GM06990 (cell line): ENCODE results near the gene GBP1.
"Not testable (repeated sequence)": the region's sequence is repeated elsewhere in the genome, so short reads cannot be mapped to it uniquely, and the experiment has no call there.

Experiments used
- DNase-seq: peaks from one replicate; pipeline ENCODE4 v3.0.0-alpha.2; 2011; ENCODE audit not compliant: insufficient read length; ENCODE audit errors: extremely low read depth
- H3K27me3 ChIP-seq: replicated peaks from 2 replicates; pipeline ENCODE4 v1.6.0; 2011; ENCODE audit warnings: low read length; ENCODE audit not compliant: control insufficient read depth, insufficient read depth
- H3K36me3 ChIP-seq: 2 replicates; pipeline ENCODE4 v1.5.1; 2011; ENCODE audit warnings: low read length; ENCODE audit not compliant: control insufficient read depth, insufficient read depth
- H3K4me3 ChIP-seq: replicated peaks from 2 replicates; pipeline ENCODE4 v1.5.1; 2011; ENCODE audit warnings: low read depth, mild to moderate bottlenecking, control low read depth, low read length
- TF ChIP-seq, protein P1 (sequence below): IDR thresholded peaks from 2 replicates; pipeline ENCODE4 v1.5.1; 2011; ENCODE audit warnings: low read length, control low read depth, mild to moderate bottlenecking, inconsistent platforms; ENCODE audit not compliant: insufficient read depth, poor library complexity, severe bottlenecking

GBP1 gene

DNA sequence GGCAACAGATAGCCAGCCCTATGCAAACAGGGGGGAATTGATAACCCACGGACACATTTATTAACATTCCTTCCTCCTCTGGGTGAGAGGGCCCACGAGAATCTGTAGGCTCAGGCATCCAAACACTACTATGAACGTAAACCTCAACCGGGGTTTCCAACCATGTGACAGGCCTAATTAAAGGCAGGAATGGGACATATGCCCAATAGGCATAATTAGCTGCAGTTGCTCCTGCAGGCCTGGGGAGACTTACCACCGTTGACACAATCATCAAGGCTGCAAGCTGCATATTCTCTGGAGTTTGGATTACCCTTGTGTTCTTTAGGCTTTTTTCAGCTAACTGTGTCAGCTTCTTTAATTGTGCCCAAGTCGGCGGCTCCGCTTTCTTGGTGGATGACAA lies 22.2 kb upstream of the GBP1 start:
- Histone ChIP-seq H3K27me3 (no peaks in the 10 kb centered on the region), H3K4me3 (no peak overlapping the region), H3K36me3 (no peaks in the 10 kb centered on the region)
- DNase-seq = no peak
- TF ChIP-seq, protein P1, sequence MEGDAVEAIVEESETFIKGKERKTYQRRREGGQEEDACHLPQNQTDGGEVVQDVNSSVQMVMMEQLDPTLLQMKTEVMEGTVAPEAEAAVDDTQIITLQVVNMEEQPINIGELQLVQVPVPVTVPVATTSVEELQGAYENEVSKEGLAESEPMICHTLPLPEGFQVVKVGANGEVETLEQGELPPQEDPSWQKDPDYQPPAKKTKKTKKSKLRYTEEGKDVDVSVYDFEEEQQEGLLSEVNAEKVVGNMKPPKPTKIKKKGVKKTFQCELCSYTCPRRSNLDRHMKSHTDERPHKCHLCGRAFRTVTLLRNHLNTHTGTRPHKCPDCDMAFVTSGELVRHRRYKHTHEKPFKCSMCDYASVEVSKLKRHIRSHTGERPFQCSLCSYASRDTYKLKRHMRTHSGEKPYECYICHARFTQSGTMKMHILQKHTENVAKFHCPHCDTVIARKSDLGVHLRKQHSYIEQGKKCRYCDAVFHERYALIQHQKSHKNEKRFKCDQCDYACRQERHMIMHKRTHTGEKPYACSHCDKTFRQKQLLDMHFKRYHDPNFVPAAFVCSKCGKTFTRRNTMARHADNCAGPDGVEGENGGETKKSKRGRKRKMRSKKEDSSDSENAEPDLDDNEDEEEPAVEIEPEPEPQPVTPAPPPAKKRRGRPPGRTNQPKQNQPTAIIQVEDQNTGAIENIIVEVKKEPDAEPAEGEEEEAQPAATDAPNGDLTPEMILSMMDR = no peak

DNA sequence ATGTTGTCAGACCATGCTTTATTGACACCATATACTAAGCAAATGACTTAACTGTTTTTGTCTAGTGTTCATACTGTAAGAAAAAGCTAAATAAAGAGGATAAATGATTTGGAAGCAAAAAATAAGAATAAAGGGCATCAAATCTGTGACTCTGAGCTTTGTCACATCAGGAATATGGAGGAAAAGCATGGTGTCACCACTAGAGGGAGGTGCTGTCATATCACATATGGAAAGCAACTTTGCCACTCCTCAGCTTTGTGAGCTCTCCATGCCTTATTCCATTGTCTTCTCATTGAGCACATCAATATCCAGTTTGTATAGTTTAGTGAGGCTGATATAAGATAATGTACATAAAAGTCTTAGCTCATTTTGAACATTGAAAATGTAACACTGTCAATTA lies 20.8 kb upstream of the GBP1 start:
- no peaks in the 10 kb centered on the region for H3K27me3 ChIP-seq
- no peak overlapping the region for H3K4me3 ChIP-seq
- no peaks in the 10 kb centered on the region for H3K36me3 ChIP-seq
- DNase-seq = no peak
- TF ChIP-seq, protein P1 = peak; percentile 52

DNA sequence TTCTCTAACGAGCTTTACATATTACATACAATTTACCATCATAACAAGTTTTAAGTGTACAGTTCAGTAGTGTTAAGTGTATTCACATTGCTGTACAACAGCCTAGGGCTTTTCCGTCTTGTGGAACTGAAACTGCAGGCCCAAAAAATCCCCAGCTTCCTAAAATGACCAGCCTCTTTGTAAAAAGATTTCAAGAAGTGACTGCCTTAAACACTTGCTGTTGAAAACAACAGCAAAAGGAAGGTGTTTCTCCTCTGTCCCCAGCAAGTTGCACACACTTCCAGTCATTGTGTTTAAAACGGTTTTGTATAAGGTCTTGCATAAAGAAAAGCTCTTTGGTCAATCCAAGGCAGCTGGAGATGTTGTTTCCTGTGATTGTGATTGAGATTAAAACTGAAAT lies 16.0 kb upstream of the GBP1 start:
- Histone ChIP-seq H3K4me3 (no peak overlapping the region), H3K36me3 (no peaks in the 10 kb centered on the region), H3K27me3 (no peaks in the 10 kb centered on the region)
- TF ChIP-seq, protein P1 = no peak
- DNase-seq = peak; percentile 14

DNA sequence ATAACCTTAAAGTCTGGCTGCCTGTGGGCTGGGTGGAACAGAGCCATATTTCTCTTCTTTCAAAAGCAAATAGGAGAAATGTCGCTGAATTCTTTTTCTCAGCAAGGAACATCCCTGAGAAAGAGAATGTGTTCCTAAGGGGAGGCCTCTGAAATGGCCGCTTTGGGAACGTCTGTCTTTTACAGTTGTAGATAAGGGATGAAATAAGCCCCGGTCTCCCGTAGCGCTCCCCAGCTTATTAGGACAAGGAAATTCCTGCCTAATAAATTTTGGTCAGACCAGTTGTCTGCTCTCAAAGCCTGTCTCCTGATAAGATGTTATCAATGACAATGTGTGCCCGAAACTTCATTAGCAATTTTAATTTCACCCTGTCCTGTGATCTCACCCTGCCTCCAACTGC lies 15.1 kb upstream of the GBP1 start:
- not testable (repeated sequence) for H3K36me3 ChIP-seq, H3K27me3 ChIP-seq, DNase-seq, H3K4me3 ChIP-seq

DNA sequence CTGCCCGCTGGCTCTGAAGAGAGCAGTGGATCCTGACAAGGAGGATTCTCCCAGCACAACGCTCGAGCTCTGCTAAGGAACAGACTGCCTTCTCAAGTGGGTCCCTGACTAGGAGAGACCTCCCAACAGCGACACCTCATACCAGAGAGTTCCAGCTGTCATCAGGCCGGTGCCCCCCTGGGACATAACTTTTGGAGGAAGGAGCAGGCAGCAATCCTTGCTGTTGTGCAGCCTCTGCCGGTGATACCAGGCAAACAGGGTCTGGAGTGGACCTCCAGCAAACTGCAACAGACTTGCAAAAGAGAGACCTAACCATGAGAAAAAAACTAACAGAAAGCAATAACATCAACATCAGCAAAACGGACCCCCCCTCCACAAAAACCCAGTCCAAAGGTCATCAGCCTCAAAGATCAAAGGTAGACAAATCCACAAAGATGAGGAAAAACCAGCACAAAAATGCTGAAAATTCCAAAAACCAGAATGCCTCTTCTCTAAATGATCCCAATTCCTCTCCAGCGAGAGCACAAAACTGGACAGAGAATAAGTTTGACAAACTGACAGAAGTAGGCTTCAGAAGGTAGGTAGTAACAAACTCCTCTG lies 7.6 kb upstream of the GBP1 start:
- H3K4me3 ChIP-seq, DNase-seq, H3K27me3 ChIP-seq, H3K36me3 ChIP-seq: not testable (repeated sequence)

DNA sequence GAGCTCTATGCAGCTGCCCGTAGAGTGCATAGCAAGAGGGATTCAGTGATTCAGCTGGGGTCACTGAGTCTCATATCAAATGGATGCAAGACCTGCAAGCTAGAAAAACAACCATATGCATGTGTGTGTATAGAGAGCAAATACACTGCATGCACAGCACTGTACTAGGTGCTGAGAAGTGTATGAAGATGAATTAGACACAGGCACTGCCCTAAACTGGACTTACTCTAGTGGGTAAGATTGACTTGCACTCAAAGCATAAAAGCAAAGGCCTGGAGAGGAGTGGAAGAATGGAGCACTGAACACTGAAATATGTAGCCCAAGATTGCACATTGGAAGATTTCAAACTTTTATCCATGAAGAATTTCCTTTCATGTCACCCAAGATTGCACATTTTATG lies 5.5 kb upstream of the GBP1 start:
- Histone ChIP-seq H3K36me3 (no peaks in the 10 kb centered on the region), H3K4me3 (no peak overlapping the region), H3K27me3 (no peaks in the 10 kb centered on the region)
- TF ChIP-seq, protein P1 = no peak
- no peak for DNase-seq

DNA sequence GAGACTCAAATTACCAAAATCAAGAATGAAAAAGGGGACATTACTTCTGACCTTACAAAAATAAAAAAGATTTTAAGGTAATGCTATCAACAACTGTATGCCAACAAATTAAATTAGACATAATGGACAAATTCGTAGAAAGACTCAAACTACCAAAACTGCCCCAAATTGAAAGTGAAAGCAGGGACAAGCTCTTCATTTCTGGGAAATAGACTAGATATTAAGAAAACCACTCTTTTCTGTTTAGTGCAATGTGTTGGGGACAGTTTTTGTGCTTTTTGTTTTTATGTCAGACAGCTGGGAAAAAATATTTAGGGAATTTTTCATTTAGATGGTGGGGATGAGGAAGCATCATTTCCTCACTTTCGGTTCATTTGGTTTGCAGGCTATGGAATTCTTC lies 4.9 kb upstream of the GBP1 start:
- DNase-seq = no peak
- TF ChIP-seq, protein P1 = no peak
- no peaks in the 10 kb centered on the region for H3K36me3 ChIP-seq
- no peak overlapping the region for H3K4me3 ChIP-seq
- no peaks in the 10 kb centered on the region for H3K27me3 ChIP-seq
